IPS-NIHi7 (cell line): Measurements from ENCODE around the gene DDX4.

Experiments
- DNase-seq: peaks from one replicate; pipeline ENCODE4 v3.0.0; 2012; ENCODE audit warnings: mixed read lengths; ENCODE audit errors: extremely low spot score

DDX4 gene

DNA sequence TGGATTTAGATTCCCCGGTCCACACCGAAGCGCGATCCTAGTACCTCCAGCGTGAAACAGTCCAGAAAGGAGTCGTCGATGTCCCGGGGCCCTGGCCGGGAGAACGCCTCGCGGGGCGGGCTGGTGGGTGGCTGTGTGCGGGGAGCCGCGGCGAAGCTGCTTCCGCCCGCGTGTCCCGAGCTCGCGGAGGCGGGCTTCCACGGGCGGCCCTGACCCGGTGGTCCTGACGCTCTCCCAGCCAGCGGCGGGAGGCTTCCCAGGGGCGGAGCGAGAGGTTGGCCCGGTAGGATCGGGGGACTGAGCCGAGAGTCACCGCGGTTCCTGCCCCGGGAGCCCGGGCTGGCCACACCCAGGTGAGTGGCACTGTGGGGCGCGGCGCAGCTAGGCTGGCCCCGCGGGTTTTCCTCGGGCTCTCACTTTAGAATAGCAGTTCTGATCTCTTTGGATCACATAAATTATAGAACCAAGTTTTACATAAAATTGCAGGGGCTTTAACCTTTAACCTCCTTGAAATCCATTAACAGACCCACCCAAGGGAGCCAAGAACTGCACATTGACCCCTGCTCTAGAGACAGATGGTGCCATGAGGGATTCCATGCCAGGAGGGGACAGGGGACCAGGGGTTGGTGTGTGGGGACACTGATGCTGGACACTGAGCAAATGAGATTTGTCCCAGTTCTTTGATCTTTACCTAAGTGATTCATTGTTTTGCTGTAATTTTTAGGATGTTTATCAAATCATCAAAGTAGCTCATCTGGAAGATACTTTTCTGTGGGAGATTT is 84.1 kb downstream of the DDX4 start:
- DNase-seq: peak; percentile 76

DNA sequence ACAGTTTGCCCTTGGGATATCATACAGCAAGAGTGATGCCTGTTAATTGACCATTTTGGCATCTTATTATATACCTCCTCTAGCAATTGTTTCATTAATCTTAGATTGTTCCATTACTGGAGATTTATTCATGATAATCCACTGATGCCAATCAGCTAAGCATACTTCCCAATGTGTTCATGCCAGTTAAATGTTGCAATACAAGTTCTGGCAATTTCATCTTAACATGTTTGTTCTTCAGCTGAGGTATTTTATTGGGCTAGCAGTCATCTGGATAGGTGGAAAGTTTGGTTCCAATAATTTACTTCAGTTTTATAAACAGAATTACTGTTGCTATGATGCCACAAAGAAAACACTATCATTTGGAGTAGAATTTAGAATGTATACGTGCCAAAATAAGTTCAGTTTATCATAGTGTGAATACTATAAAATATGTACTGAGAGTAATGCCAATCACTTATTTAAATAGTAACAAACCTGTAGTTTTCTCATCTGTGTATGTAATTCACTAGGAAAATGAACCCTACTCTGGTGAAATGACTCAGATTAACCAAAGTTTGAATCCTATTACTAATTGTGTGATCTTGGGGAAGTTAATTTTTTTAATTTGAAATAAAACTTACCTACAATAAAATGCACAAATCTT is 85.4 kb downstream of the DDX4 start:
- DNase-seq: no peak

GRCh38 chr5:55829956-55830355 is 92.1 kb downstream of the DDX4 start:
- no peak for DNase-seq

- no peak for DNase-seq
Measured at GRCh38 chr5:55832446-55832845, 94.6 kb downstream of the DDX4 start.

DNA sequence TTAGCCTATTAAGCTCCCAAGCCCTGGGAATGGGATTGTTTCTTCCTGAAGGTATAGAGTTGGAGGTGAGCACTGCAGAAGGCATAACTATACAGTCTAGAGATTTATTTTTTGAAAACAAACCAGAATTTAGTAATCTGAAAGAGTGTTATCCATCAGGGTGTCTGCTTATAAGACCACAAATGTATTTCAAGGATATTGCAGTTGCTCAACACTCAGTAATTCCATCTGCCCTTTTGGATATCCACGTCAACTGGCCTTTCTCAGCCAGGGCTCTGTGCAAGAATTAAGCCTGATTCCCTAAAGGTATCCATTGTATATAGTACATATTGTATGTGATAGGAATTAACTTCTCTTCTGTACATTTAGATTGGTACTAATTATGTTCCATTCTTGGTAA is 98.3 kb downstream of the DDX4 start:
- DNase-seq: no peak

- no peak for DNase-seq
Measured at GRCh38 chr5:55841976-55842375, 104.1 kb downstream of the DDX4 start.

- DNase-seq: no peak
Measured at GRCh38 chr5:55847837-55848236, 110.0 kb downstream of the DDX4 start.

DNA sequence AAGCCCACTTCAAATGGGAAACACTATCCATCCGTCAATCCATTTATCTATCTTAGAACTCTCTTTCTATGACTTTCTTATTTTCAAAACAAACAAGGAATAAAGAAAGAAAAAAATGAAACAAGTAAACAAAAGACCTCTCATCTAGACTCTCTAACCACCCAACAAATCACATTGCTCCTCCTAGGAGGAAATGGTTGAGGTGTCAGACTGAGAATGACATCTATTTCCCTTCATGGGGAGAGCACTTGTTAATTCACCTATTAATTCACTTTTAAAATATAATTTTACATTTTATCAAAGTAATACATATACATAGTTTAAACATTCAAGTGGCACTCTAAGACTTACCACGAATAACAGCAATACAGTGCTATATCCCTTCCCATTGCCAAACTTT is 110.9 kb downstream of the DDX4 start:
- DNase-seq: no peak

DNA sequence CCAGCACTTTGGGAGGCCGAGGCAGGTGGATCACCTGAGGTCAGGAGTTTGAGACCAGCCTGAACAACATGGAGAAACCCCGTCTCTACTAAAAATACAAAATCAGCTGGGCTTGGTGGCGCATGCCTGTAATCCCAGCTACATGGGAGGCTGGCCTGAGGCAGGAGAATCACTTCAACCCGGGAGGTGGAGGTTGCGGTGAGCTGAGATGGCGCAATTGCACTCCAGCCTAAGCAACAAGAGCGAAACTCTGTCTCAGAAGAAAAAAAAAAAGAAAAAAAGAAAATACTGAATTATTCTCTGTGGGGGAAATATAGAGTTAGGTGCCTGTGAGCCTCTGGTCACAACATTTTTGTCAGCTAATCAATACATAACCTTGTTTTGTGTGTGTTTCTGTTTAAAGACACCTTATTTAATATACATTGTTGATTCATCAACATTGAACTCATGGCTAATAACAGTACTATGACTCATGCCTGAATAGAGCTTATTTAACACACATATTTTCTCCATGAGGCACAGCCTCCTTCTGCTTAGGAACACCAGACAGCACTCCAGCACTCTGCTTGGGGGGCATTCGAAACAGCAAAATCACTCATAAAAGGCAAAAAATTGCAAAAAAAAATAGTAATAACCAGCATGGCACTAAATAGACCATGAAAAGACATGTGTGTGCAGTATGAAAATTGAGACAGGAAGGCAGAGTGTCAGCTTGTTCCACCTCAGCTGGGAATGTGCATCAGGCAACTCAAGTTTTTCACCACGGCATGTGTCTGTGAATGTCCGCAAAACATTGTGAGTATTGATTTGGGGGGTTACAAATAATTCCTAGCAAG is 113.2 kb downstream of the DDX4 start, which contains the start of gene IL31RA:
Gene IL31RA (plus strand): TSS at position 519 of the 836 bp plus-strand sequence. CDS start 214 bp downstream, at position 733.
- DNase-seq: no peak

- DNase-seq: no peak
Measured at GRCh38 chr5:55851675-55851979, 113.8 kb downstream of the DDX4 start.

DNA sequence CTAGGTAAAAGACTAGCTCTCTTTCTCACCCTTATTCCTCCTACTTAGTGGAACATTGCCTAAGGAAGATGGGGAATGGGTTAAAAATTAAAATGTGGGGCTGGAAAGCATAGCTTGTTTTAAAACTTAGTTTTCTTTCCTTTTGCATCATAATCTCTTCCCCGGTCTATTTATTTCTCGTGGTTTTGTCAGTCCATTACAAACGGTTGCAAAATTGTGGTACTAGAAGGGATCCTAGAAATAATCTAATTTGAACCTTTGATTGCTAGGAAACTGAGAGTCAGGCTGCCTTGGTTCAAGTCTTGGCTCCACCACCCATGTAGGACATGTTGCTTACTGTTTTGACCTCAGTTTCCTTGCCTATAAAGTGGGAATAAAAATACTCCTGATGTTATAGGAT is 114.6 kb downstream of the DDX4 start:
- no peak for DNase-seq

DNA sequence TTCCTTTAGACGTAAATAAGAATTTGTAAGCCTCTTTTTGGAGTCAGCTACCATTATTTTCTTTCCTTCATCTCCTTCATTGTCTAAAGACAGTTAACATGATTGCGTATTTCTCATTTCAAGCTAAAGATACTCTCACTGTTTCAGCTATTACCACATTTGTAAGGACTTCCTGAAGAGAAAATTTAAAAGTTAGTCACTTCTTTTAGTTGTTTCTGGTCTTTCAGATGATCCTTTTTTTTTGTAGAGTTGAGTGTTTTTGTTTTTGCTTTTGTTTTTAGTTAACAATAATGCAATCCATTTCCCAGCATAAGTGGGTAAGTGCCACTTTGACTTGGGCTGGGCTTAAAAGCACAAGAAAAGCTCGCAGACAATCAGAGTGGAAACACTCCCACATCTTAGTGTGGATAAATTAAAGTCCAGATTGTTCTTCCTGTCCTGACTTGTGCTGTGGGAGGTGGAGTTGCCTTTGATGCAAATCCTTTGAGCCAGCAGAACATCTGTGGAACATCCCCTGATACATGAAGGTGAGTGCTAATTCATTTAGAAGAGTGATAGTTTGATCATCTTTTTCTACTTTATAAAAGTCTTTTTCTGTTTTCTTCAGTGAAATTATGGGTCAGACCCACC is 115.3 kb downstream of the DDX4 start:
- no peak for DNase-seq

GRCh38 chr5:55853818-55854217 is 116.0 kb downstream of the DDX4 start:
- no peak for DNase-seq

- DNase-seq: peak; percentile 35
Measured at GRCh38 chr5:55855509-55855908, 117.6 kb downstream of the DDX4 start.

- no peak for DNase-seq
Measured at GRCh38 chr5:55856516-55857246, 118.8 kb downstream of the DDX4 start.

GRCh38 chr5:55857247-55857640 is 119.4 kb downstream of the DDX4 start:
- DNase-seq: no peak

DNA sequence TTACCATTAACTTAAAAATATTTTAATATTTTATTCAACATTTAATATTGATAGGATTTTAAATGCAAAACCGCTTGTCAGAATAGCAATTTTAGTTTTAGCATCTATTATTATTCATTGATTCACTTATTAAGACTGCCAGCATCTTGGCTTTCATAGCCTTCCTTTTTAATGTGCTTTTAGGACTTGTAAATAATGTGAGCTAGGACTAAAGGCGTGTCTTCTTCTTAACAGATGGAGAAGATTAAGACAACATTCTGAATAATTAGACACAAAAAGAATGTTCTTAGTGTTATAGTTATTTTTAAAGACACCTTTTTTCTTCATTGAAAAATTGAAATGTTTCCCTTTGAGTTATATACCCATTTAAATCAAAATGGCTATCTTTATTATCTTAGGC is 120.2 kb downstream of the DDX4 start:
- DNase-seq: no peak

DNA sequence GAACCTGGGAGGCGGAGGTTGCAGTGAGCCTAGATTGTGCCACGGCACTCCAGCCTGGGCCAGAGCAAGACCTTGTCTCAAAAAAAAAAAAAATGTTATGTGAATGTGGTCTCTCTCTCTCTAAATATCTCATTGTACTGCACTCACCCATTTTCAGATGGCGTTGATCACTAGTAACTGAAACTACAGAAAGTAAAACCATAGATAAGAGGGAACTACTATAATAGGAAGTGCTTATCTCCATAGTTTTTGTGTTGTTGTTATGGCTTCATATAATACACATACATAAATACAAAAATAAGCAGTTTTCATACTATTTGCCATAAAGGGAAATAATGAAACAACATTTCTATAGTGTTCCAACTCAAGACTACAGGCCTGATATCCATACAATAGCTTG is 122.4 kb downstream of the DDX4 start:
- DNase-seq: no peak

- DNase-seq: no peak
Measured at GRCh38 chr5:55860709-55861108, 122.8 kb downstream of the DDX4 start.

GRCh38 chr5:55864606-55865541 is 127.0 kb downstream of the DDX4 start:
- DNase-seq: no peak
